ENCODE results near the gene DNASE1L2.
"Not testable (repeated sequence)": the region's sequence is repeated elsewhere in the genome, so short reads cannot be mapped to it uniquely, and the experiment has no call there.

Gene DNASE1L2

GRCh38 chr16:2267505-2267912 is 31.3 kb downstream of the DNASE1L2 start:
- in situ Hi-C loops (cut with MboI; ENCODE audit: low sequenced_read_pairs): not testable (repeated sequence)

- in situ Hi-C loops (cut with MboI; ENCODE audit: low sequenced_read_pairs): no loop called here
Observed at GRCh38 chr16:2267913-2268666, 31.8 kb downstream of the DNASE1L2 start, which contains the start of gene RNPS1. RNPS1 (minus strand) TSS chr16:2268126; CDS start chr16:2264643, 3,483 bp downstream.

GRCh38 chr16:2270070-2270462 is 33.8 kb downstream of the DNASE1L2 start:
- in situ Hi-C loops (cut with MboI; ENCODE audit: low sequenced_read_pairs): no loop called here

GRCh38 chr16:2270588-2271470 is 34.6 kb downstream of the DNASE1L2 start:
- in situ Hi-C loops (cut with MboI; ENCODE audit: low sequenced_read_pairs): no loop called here

- in situ Hi-C loops (cut with MboI; ENCODE audit: low sequenced_read_pairs): no loop called here
Observed at GRCh38 chr16:2271848-2272461, 35.7 kb downstream of the DNASE1L2 start.

GRCh38 chr16:2273484-2273883 is 37.2 kb downstream of the DNASE1L2 start:
- in situ Hi-C loops (cut with MboI; ENCODE audit: low sequenced_read_pairs): no loop called here

GRCh38 chr16:2273931-2274330 is 37.7 kb downstream of the DNASE1L2 start:
- in situ Hi-C loops (cut with MboI; ENCODE audit: low sequenced_read_pairs): no loop called here

GRCh38 chr16:2275476-2276367 is 39.5 kb downstream of the DNASE1L2 start:
- in situ Hi-C loops (cut with MboI; ENCODE audit: low sequenced_read_pairs): no loop called here

- in situ Hi-C loops (cut with MboI; ENCODE audit: low sequenced_read_pairs): no loop called here
Observed at GRCh38 chr16:2276368-2277195, 40.3 kb downstream of the DNASE1L2 start.

- in situ Hi-C loops (cut with MboI; ENCODE audit: low sequenced_read_pairs): no loop called here
Observed at GRCh38 chr16:2277466-2278271, 41.4 kb downstream of the DNASE1L2 start.

GRCh38 chr16:2278272-2278608 is 42.0 kb downstream of the DNASE1L2 start:
- in situ Hi-C loops (cut with MboI; ENCODE audit: low sequenced_read_pairs): no loop called here

GRCh38 chr16:2278956-2279800 is 42.9 kb downstream of the DNASE1L2 start:
- in situ Hi-C loops (cut with MboI; ENCODE audit: low sequenced_read_pairs): no loop called here

GRCh38 chr16:2280461-2280860 is 44.2 kb downstream of the DNASE1L2 start:
- in situ Hi-C loops (cut with MboI; ENCODE audit: low sequenced_read_pairs): no loop called here

- in situ Hi-C loops (cut with MboI; ENCODE audit: low sequenced_read_pairs): no loop called here
Observed at GRCh38 chr16:2280981-2281542, 44.8 kb downstream of the DNASE1L2 start.

- in situ Hi-C loops (cut with MboI; ENCODE audit: low sequenced_read_pairs): no loop called here
Observed at GRCh38 chr16:2282262-2282661, 46.0 kb downstream of the DNASE1L2 start.

GRCh38 chr16:2282866-2283555 is 46.8 kb downstream of the DNASE1L2 start:
- in situ Hi-C loops (cut with MboI; ENCODE audit: low sequenced_read_pairs): no loop called here
